ENCODE data around the gene FOXN1. TPM values are rescaled to one million over a fixed set of nuclear protein-coding genes. Genes with fewer than 3 reads are reported as not detected.
A peak's percentile ranks its signal among the peaks of the same experiment; 100 is the strongest.

FOXN1 gene
- total RNA-seq, 4 donors from 2014 or later: not detected

DNA sequence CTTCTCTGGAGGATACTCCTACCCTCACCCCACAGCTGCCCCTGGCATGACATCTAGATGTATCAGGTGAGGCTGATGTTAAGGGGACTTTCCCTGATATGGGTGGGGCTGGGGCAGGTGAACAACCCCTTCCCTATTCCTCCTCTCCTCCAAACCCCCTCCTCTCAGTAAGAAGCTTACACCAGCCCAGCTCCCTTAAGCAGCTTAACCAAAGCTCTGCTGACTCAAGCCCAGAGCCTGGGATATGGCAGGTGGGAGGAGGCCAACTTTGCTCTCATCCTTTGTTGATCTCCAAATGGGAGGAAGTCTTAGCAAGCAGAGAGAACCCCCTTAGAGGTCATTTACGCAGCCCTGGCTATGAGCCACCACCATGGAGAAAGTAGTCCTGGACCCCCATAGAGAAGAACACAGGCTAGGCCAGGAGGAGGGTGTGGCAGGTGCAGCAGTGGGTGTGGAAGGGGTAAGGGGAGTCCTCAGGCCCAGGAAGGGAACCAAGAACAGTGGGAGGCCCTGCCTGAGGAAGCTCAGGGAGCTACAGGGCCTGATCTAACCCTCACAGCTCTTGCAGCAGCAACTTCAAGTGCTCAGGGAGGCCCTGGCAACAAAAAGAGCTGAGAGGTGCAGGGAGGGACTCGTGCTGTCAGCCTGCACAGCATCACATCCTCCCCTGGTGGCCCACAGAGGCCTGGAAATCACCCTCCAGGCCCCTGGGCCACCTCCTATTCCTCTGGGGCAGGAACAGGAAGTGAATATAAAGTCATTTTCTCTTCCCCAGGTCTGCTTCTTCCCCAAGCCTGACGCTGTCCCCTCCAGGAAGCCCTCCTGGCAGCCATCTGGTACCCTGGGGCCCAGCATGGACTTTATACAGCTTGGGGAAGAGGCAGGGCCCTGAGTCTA lies 43.3 kb downstream of the FOXN1 start:
- peaks cover 0 to 29% (median 15%) of the 10 kb centered on the region in 4 donors for H3K4me1 ChIP-seq

DNA sequence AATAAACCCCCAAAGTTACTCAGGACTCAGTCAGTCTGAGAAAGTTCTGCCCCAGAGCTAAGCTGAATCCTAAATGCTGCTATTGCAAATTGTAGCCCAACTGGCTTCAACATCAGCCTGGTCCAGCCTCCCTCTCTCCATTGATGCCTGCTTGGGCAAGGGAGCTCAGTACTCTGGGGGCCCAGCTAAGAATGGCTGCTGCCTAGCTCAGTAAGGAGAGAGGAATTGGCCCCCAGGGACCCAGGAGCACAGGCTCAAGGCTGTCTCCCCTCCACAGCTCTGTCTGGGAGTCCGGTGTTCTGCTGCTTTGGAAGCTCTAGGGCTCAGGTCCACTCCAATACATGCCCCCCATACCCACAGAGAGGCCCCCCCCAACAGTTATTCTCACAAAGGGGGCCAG lies 44.7 kb downstream of the FOXN1 start:
- peak in 1 of 3 donors; percentile 35 for DNase-seq
- Histone ChIP-seq H3K4me1 (peaks cover 0 to 29% (median 15%) of the 10 kb centered on the region in 4 donors), H3K27ac (no peak overlapping the region), H3K27me3 (no peaks in the 10 kb centered on the region), H3K36me3 (peaks cover 0 to 34% (median 0%) of the 10 kb centered on the region in 3 donors), H3K4me3 (no peak overlapping the region), H3K9me3 (no peaks in the 10 kb centered on the region)
- TF ChIP-seq CTCF (IDR thresholded peaks at IDR 0.05): no peak
- TF ChIP-seq POLR2A (IDR thresholded peaks at IDR 0.05): no peak

More for the DNA sequence above, 43.3 kb downstream of the FOXN1 start:
- peak overlapping the region in 2 of 4 donors; percentile 12 to 79 for H3K27ac ChIP-seq
- TF ChIP-seq POLR2A (IDR thresholded peaks at IDR 0.05) (no peak), CTCF (IDR thresholded peaks at IDR 0.05) (no peak)
- no peak overlapping the region for H3K4me3 ChIP-seq
- H3K9me3 ChIP-seq: no peaks in the 10 kb centered on the region
- peak; percentile 39 to 57 (median 53) for DNase-seq
- no peaks in the 10 kb centered on the region for H3K27me3 ChIP-seq
- H3K36me3 ChIP-seq: peaks cover 0 to 21% (median 0%) of the 10 kb centered on the region in 3 donors

DNA sequence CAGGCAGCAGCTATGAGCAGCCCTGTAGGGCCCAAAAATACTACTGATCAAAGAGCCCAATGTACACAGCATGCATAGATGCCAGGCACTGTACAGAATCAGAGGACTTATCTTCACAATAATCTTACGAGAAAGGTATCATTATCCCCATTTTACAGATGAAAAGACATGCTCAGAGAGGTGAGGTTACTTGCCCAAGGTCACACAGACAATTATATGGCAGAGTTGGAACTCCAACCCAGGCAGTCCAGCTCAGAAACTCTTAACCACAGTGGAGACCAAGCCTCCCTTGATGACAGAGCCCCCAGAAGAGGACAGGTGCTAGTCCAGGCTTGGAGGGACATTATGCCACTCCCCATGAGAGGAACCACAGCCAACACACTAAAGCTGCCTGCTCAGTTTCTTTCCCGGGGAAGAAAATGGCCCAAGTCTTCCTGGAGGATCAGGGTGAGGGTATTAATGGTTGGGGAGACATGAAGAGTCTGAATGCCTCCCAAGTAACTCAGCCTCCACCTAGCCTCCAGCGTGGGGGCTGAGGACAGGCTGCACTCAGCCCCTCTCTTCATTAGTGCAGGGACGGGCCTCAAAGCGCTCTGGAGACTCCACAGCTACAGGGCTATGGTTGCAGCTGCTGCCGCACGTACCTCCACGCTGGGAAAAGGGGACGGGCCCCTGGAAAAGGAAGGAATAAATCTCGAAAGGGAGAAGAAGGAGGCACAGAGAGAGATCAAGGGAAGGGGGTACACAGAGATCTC lies 45.5 kb downstream of the FOXN1 start:
- peak overlapping the region; percentile 65 to 83 (median 72) for H3K27ac ChIP-seq
- H3K4me1 ChIP-seq: peaks cover 0 to 29% (median 15%) of the 10 kb centered on the region in 4 donors
- DNase-seq: peak in 1 of 3 donors; percentile 53
- H3K4me3 ChIP-seq: peak overlapping the region; percentile 68 to 96 (median 82)
- TF ChIP-seq POLR2A (IDR thresholded peaks at IDR 0.05) (no peak), CTCF (IDR thresholded peaks at IDR 0.05) (no peak)
- no peaks in the 10 kb centered on the region for H3K9me3 ChIP-seq
- no peaks in the 10 kb centered on the region for H3K27me3 ChIP-seq
- H3K36me3 ChIP-seq: peaks cover 0 to 42% (median 0%) of the 10 kb centered on the region in 3 donors

GRCh38 chr17:28552176-28552999 lies 46.2 kb downstream of the FOXN1 start, which contains the start of gene UNC119:
UNC119 (minus strand) TSS chr17:28552624; CDS start chr17:28552557, 67 bp downstream.
- DNase-seq: peak; percentile 83 to 92 (median 88)
- H3K27ac ChIP-seq: peak within 1 kb of the TSS; percentile 65 to 83 (median 72)
- H3K4me3 ChIP-seq: peak within 1 kb of the TSS; percentile 68 to 96 (median 82)
- TF ChIP-seq CTCF (IDR thresholded peaks at IDR 0.05) (peak in 1 of 6 experiments; percentile 5), POLR2A (IDR thresholded peaks at IDR 0.05) (peak; percentile 70 to 77)
- peaks cover 0 to 41% (median 0%) of the 10 kb centered on the region in 3 donors for H3K36me3 ChIP-seq
- H3K4me1 ChIP-seq: peaks cover 0 to 29% (median 15%) of the 10 kb centered on the region in 4 donors
- H3K9me3 ChIP-seq: no peaks in the 10 kb centered on the region
- no peaks in the 10 kb centered on the region for H3K27me3 ChIP-seq
